ENCODE measurements around the gene GHR.
A peak's percentile ranks its signal among the peaks of the same experiment; 100 is the strongest.

DNA sequence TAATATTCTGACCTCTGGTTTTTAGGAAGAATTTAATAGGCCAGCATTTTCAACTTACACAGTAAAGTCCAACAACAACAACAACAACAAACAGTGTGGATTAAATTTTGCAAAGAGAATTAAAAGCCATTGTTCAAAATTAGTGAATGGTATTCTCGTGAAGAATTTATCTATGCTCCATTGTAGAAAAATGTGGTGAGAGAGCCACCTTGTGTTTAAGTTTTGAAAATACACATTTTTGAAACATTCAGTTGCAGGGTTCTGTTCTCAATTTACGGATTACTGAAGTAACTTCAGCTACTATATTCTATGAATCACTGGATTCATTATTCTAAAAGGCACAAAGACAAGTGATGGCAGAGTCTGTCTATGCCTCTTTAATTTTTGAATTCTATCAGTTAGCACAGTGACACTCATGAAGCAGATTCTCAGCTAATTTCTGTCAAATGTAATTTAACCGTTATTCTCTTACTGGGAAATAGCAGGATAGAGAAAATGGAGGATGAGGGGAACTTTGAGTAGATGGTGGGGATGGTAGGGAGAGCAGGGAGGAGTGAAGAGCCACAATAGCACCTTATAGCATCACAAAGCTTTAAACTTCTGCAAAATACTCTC lies 344.4 kb downstream of the GHR start:
- TF ChIP-seq, protein P1, sequence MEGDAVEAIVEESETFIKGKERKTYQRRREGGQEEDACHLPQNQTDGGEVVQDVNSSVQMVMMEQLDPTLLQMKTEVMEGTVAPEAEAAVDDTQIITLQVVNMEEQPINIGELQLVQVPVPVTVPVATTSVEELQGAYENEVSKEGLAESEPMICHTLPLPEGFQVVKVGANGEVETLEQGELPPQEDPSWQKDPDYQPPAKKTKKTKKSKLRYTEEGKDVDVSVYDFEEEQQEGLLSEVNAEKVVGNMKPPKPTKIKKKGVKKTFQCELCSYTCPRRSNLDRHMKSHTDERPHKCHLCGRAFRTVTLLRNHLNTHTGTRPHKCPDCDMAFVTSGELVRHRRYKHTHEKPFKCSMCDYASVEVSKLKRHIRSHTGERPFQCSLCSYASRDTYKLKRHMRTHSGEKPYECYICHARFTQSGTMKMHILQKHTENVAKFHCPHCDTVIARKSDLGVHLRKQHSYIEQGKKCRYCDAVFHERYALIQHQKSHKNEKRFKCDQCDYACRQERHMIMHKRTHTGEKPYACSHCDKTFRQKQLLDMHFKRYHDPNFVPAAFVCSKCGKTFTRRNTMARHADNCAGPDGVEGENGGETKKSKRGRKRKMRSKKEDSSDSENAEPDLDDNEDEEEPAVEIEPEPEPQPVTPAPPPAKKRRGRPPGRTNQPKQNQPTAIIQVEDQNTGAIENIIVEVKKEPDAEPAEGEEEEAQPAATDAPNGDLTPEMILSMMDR (IDR thresholded peaks at IDR 0.05), result peak; percentile 63; the same call in 1 of the 2 replicates
- TF ChIP-seq POLR2AphosphoS5 (IDR thresholded peaks at IDR 0.05; ENCODE audit: low read depth, low read length) (no peak), SIN3A (IDR thresholded peaks at IDR 0.05; ENCODE audit: borderline replicate concordance, insufficient read depth, low read depth, low read length) (no peak), TCF7L2 (IDR thresholded peaks at IDR 0.05; ENCODE audit: low read depth, low read length) (no peak)
- TF ChIP-seq, protein P2, sequence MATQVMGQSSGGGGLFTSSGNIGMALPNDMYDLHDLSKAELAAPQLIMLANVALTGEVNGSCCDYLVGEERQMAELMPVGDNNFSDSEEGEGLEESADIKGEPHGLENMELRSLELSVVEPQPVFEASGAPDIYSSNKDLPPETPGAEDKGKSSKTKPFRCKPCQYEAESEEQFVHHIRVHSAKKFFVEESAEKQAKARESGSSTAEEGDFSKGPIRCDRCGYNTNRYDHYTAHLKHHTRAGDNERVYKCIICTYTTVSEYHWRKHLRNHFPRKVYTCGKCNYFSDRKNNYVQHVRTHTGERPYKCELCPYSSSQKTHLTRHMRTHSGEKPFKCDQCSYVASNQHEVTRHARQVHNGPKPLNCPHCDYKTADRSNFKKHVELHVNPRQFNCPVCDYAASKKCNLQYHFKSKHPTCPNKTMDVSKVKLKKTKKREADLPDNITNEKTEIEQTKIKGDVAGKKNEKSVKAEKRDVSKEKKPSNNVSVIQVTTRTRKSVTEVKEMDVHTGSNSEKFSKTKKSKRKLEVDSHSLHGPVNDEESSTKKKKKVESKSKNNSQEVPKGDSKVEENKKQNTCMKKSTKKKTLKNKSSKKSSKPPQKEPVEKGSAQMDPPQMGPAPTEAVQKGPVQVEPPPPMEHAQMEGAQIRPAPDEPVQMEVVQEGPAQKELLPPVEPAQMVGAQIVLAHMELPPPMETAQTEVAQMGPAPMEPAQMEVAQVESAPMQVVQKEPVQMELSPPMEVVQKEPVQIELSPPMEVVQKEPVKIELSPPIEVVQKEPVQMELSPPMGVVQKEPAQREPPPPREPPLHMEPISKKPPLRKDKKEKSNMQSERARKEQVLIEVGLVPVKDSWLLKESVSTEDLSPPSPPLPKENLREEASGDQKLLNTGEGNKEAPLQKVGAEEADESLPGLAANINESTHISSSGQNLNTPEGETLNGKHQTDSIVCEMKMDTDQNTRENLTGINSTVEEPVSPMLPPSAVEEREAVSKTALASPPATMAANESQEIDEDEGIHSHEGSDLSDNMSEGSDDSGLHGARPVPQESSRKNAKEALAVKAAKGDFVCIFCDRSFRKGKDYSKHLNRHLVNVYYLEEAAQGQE (IDR thresholded peaks at IDR 0.05; ENCODE audit: insufficient read depth in 1 of 2, low read depth in 2 of 2, low read length in 1 of 2), result no peak

All from Panc1 (cell line).